Esophagus muscularis mucosa (tissue), 4 donors: Measurements from ENCODE around the gene APOD. TPM values are rescaled to one million over a fixed set of nuclear protein-coding genes. Genes with fewer than 3 reads are reported as not detected.
A peak's percentile ranks its signal among the peaks of the same experiment; 100 is the strongest.

Source experiments
- DNase-seq: peaks from one replicate; pipeline ENCODE4 v3.0.0-alpha.2; 2017; ENCODE audit errors: extremely low spot score
- H3K27ac ChIP-seq, 4 donors: fragments of 200-600 bp; sonication (generic); replicated peaks in 1 of 4; 1 replicate in 3 of 4; 2 replicates in 1 of 4; pipeline ENCODE4 v1.5.1; 2016 to 2019; ENCODE audit warnings: mild to moderate bottlenecking in 1 of 4
- H3K27me3 ChIP-seq, 4 donors: fragments of 200-600 bp; sonication (generic); one replicate each; pipeline versions ENCODE4 v1.5.1 to v1.6.0; 2016 to 2019
- H3K36me3 ChIP-seq, 4 donors: fragments of 200-600 bp; sonication (generic); one replicate each; pipeline ENCODE4 v1.5.1; 2016 to 2019
- H3K4me1 ChIP-seq, 4 donors: fragments of 200-600 bp; sonication (generic); one replicate each; pipeline ENCODE4 v1.5.1; 2016 to 2019
- H3K4me3 ChIP-seq, 4 donors: fragments of 200-600 bp; sonication (generic); 1 replicate in 2 of 4; 2 replicates in 2 of 4; pipeline ENCODE4 v1.5.1; 2016 to 2019; ENCODE audit warnings: mild to moderate bottlenecking in 4 of 4, moderate library complexity in 1 of 4
- H3K9me3 ChIP-seq, 4 donors: fragments of 200-600 bp; sonication (generic); 1 replicate in 3 of 4; 2 replicates in 1 of 4; pipeline ENCODE4 v1.5.1; 2016 to 2019
- CTCF ChIP-seq, 3 experiments: fragments of 200-600 bp in 2 of 3; fragments of 450-650 bp in 1 of 3; sonication (generic) in 2 of 3; IDR thresholded peaks; one replicate each; pipeline ENCODE4 v1.5.1; 2017 to 2019; ENCODE audit warnings: antibody characterized with exemption in 3 of 3, mild to moderate bottlenecking in 2 of 3, moderate library complexity in 1 of 3
- EP300 ChIP-seq: sonication (generic); formaldehyde crosslinking; IDR thresholded peaks from one replicate; pipeline ENCODE4 v1.6.1; 2017; ENCODE audit warnings: antibody characterized with exemption
- POLR2A ChIP-seq: fragments of 450-650 bp; IDR thresholded peaks from one replicate; pipeline ENCODE4 v1.6.1; 2017; ENCODE audit warnings: antibody characterized with exemption, moderate library complexity, mild to moderate bottlenecking, low read depth
- POLR2AphosphoS5 ChIP-seq, 2 donors: sonication (generic); formaldehyde crosslinking; IDR thresholded peaks; one replicate each; pipeline ENCODE4 v1.6.1; 2017; ENCODE audit warnings: antibody characterized with exemption in 2 of 2
- WGBS: methylation state at CpG from one replicate; pipeline ENCODE4 v1.1.5; 2018; 5-methylcytosine and 5-hydroxymethylcytosine counted together
- intact Hi-C: fragments of 100-400 bp; cut with DNase I; formaldehyde crosslinking; loops from one replicate; pipeline ENCODE4 v1.15.1; 2023
- total RNA-seq, 4 donors: library from RNA; depleted of rRNA; stranded (reverse); fragments of >200 nt; gene quantifications; one replicate each; pipeline versions ENCODE4 v1.1.0 to v1.2.1, GENCODE V29; 2016

APOD gene
- total RNA-seq, 4 donors from 2014 or later, result 355 to 591 (median 523) TPM

- DNase-seq, result no peak
- Histone ChIP-seq H3K4me3 (no peak overlapping the region), H3K36me3 (no peaks in the 10 kb centered on the region), H3K27me3 (no peaks in the 10 kb centered on the region), H3K27ac (peak overlapping the region in 1 of 4 donors; percentile 4), H3K4me1 (peaks cover 0 to 3% (median 0%) of the 10 kb centered on the region in 4 donors), H3K9me3 (no peaks in the 10 kb centered on the region)
- intact Hi-C loops, result no loop called here
- TF ChIP-seq POLR2AphosphoS5 (IDR thresholded peaks at IDR 0.05), result no peak
- TF ChIP-seq POLR2A, result no peak
- TF ChIP-seq EP300, result no peak
- TF ChIP-seq CTCF (IDR thresholded peaks at IDR 0.05), result no peak
- 69% methylated on average over 2 of the region's 2 CpGs for WGBS
Measured at GRCh38 chr3:195597229-195597628, 13.5 kb upstream of the APOD start.

GRCh38 chr3:195596765-195597171 lies 13.0 kb upstream of the APOD start:
- no peak overlapping the region for H3K4me3 ChIP-seq
- WGBS, result 52% methylated on average over 3 of the region's 3 CpGs
- intact Hi-C loops, result no loop called here

GRCh38 chr3:195595785-195596531 lies 12.2 kb upstream of the APOD start:
- H3K27ac ChIP-seq, result no peak overlapping the region
- intact Hi-C loops, result no loop called here
- H3K4me1 ChIP-seq, result peaks cover 0 to 3% (median 0%) of the 10 kb centered on the region in 4 donors
- TF ChIP-seq POLR2AphosphoS5 (IDR thresholded peaks at IDR 0.05), result no peak
- TF ChIP-seq EP300, result no peak
- no peak for TF ChIP-seq CTCF (IDR thresholded peaks at IDR 0.05)
- no peak for TF ChIP-seq POLR2A
- no peaks in the 10 kb centered on the region for H3K27me3 ChIP-seq
- H3K4me3 ChIP-seq, result no peak overlapping the region
- H3K36me3 ChIP-seq, result no peaks in the 10 kb centered on the region
- WGBS, result 71% methylated on average over 8 of the region's 8 CpGs
- DNase-seq, result no peak
- H3K9me3 ChIP-seq, result no peaks in the 10 kb centered on the region

More at GRCh38 chr3:195596765-195597171, 13.0 kb upstream of the APOD start:
- no peak for DNase-seq
- Histone ChIP-seq H3K27ac (no peak overlapping the region), H3K36me3 (no peaks in the 10 kb centered on the region), H3K27me3 (no peaks in the 10 kb centered on the region), H3K4me1 (peaks cover 0 to 3% (median 0%) of the 10 kb centered on the region in 4 donors), H3K9me3 (no peaks in the 10 kb centered on the region)
- no peak for TF ChIP-seq POLR2A
- TF ChIP-seq POLR2AphosphoS5 (IDR thresholded peaks at IDR 0.05), result no peak
- no peak for TF ChIP-seq CTCF (IDR thresholded peaks at IDR 0.05)
- no peak for TF ChIP-seq EP300

GRCh38 chr3:195591852-195592251 lies 8.1 kb upstream of the APOD start:
- WGBS, result 69% methylated on average over 2 of the region's 2 CpGs

More at GRCh38 chr3:195591852-195592251, 8.1 kb upstream of the APOD start:
- Histone ChIP-seq H3K27ac (peak overlapping the region in 2 of 4 donors; percentile 15 to 40), H3K27me3 (no peaks in the 10 kb centered on the region), H3K4me3 (no peak overlapping the region), H3K36me3 (no peaks in the 10 kb centered on the region), H3K9me3 (peaks cover 0 to 6% (median 2%) of the 10 kb centered on the region in 4 donors), H3K4me1 (no peaks in the 10 kb centered on the region)
- intact Hi-C loops, result no loop called here
- TF ChIP-seq CTCF (IDR thresholded peaks at IDR 0.05) (no peak), POLR2AphosphoS5 (IDR thresholded peaks at IDR 0.05) (no peak), POLR2A (no peak), EP300 (no peak)
- DNase-seq, result no peak
